A673 (cell line): ENCODE measurements around the gene HSD11B1. TPM values are rescaled to one million over a fixed set of nuclear protein-coding genes. Genes with fewer than 3 reads are reported as not detected.

Experiments used
- BruUV-seq: library from RNA; stranded (reverse); fragments of 400-500 nt; replicated peaks from 2 replicates; lab custom pipeline; 2021; lab: Mats Ljungman, UMichigan
- CTCF ChIA-PET: fragments of 300-600 bp; sonication (Branson Sonifier 250); formaldehyde crosslinking; loops from one replicate; lab custom pipeline; 2022; ENCODE audit warnings: antibody characterized with exemption; lab: Charles Lee
- POLR2A ChIA-PET: fragments of 300-600 bp; sonication (Branson Sonifier 250); formaldehyde crosslinking; loops from one replicate; lab custom pipeline; 2022; ENCODE audit warnings: antibody characterized with exemption; ENCODE audit not compliant: low non-redundant PET; lab: Charles Lee
- DNase-seq: peaks from one replicate; pipeline ENCODE4 v3.0.0-alpha.2; 2015; ENCODE audit warnings: low spot score
- H3K27ac ChIP-seq: fragments of 200-600 bp; sonication (generic); 2 replicates; pipeline ENCODE4 v1.5.1; 2016; ENCODE audit warnings: mixed run types, low read depth, mild to moderate bottlenecking, mixed read lengths, antibody characterized with exemption, low read length; ENCODE audit not compliant: poor library complexity, severe bottlenecking
- H3K27me3 ChIP-seq: fragments of 200-600 bp; sonication (generic); replicated peaks from 2 replicates; pipeline ENCODE4 v1.6.1; 2017; ENCODE audit warnings: mixed run types, low read depth, mild to moderate bottlenecking, mixed read lengths, antibody characterized with exemption, low read length; ENCODE audit not compliant: insufficient read depth, poor library complexity
- H3K36me3 ChIP-seq: fragments of 200-600 bp; sonication (generic); 2 replicates; pipeline ENCODE4 v1.6.1; 2016; ENCODE audit warnings: mixed run types, mild to moderate bottlenecking, mixed read lengths, antibody characterized with exemption, low read length; ENCODE audit not compliant: insufficient read depth, poor library complexity, severe bottlenecking
- H3K4me1 ChIP-seq: fragments of 200-600 bp; sonication (generic); 2 replicates; pipeline ENCODE4 v1.6.1; 2017; ENCODE audit warnings: mixed run types, mild to moderate bottlenecking, mixed read lengths, antibody characterized with exemption, low read length; ENCODE audit not compliant: insufficient read depth, poor library complexity, severe bottlenecking
- H3K4me3 ChIP-seq: fragments of 200-600 bp; sonication (generic); 2 replicates; pipeline ENCODE4 v1.5.1; 2016; ENCODE audit warnings: low read depth, mixed run types, mild to moderate bottlenecking, mixed read lengths, low read length; ENCODE audit not compliant: poor library complexity, severe bottlenecking
- H3K9me3 ChIP-seq: fragments of 200-600 bp; sonication (generic); 2 replicates; pipeline ENCODE4 v1.6.1; 2016; ENCODE audit warnings: mixed run types, low read depth, mild to moderate bottlenecking, mixed read lengths, antibody characterized with exemption, low read length; ENCODE audit not compliant: poor library complexity, severe bottlenecking
- EZH2 ChIP-seq: fragments of 200-600 bp; sonication (generic); IDR thresholded peaks from 2 replicates; pipeline ENCODE4 v1.6.1; 2017; ENCODE audit warnings: borderline replicate concordance, low read depth, mild to moderate bottlenecking, mixed read lengths, antibody characterized with exemption, low read length; ENCODE audit not compliant: poor library complexity, severe bottlenecking
- intact Hi-C: fragments of 100-400 bp; cut with micrococcal nuclease; formaldehyde crosslinking; loops from one replicate; pipeline ENCODE4 v1.10.0; 2022; ENCODE audit not compliant: unreplicated experiment
- total RNA-seq: library from RNA; stranded (reverse); gene quantifications from 2 replicates; pipeline ENCODE4 v1.2.3, GENCODE V29; 2021
- TF ChIP-seq, protein P1 (sequence below): fragments of 300-800, 200-600 bp; sonication (generic); conservative IDR thresholded peaks from 2 replicates; pipeline ENCODE4 v1.5.1; 2017; ENCODE audit warnings: low read depth, mild to moderate bottlenecking, antibody characterized with exemption, low read length, moderate library complexity, mixed read lengths

HSD11B1 gene
- total RNA-seq, 1 experiment from 2014 or later = not detected

DNA sequence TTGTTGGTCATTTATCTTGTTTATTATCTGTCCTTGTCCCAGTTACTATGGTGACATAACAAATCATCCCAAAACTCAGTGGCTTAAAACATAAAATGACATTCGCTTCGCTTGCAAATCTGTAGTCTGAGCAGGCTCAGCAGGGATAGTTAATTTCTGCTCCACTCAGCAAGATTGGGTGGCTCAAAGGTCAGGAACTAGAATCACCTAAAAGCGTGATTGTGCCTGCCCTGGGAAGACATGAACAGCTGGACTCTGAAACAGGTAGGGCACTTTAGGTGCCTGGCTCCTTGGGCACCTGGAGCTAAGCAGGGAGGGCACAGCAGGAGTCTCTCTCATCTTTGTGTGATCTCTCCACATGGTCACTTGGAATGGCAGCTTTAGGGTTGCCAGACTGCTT, 36.5 kb downstream of the HSD11B1 start:
- H3K36me3 ChIP-seq = no peaks in the 10 kb centered on the region
- intact Hi-C loops = no loop called here
- ChIA-PET POLR2A (no interaction called here), CTCF (no interaction called here)
- TF ChIP-seq, protein P1, sequence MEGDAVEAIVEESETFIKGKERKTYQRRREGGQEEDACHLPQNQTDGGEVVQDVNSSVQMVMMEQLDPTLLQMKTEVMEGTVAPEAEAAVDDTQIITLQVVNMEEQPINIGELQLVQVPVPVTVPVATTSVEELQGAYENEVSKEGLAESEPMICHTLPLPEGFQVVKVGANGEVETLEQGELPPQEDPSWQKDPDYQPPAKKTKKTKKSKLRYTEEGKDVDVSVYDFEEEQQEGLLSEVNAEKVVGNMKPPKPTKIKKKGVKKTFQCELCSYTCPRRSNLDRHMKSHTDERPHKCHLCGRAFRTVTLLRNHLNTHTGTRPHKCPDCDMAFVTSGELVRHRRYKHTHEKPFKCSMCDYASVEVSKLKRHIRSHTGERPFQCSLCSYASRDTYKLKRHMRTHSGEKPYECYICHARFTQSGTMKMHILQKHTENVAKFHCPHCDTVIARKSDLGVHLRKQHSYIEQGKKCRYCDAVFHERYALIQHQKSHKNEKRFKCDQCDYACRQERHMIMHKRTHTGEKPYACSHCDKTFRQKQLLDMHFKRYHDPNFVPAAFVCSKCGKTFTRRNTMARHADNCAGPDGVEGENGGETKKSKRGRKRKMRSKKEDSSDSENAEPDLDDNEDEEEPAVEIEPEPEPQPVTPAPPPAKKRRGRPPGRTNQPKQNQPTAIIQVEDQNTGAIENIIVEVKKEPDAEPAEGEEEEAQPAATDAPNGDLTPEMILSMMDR = no peak
- TF ChIP-seq EZH2 = no peak
- no peak overlapping the region for H3K27ac ChIP-seq
- no peak for DNase-seq
- no TSS peak for BruUV-seq
- no peaks in the 10 kb centered on the region for H3K27me3 ChIP-seq
- H3K9me3 ChIP-seq = no peaks in the 10 kb centered on the region
- no peak overlapping the region for H3K4me3 ChIP-seq
- H3K4me1 ChIP-seq = no peaks in the 10 kb centered on the region

DNA sequence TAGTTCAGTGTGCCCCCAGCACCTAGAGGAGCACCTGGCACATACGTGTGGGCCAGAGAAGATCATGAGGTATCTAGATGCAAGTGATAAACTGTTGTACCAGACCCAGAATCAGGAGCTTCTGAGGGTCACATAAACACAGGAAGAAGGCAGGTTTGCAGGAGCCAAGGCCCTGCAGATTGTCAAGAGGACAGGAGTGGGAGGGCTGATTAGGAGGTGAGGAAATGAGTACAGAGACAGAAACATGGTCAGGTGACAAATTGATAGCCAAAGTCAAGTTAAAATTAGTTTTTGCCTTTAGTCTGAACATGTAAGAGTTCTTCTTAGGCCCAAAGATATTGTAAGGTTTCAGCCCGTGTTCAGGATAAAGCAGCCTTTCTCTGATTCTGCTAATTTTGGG, 37.2 kb downstream of the HSD11B1 start:
- CTCF ChIA-PET = no interaction called here
- BruUV-seq = no TSS peak
- H3K27me3 ChIP-seq = no peaks in the 10 kb centered on the region
- H3K4me3 ChIP-seq = no peak overlapping the region
- no peak for DNase-seq
- POLR2A ChIA-PET = no interaction called here
- H3K9me3 ChIP-seq = no peaks in the 10 kb centered on the region
- intact Hi-C loops = no loop called here
- H3K4me1 ChIP-seq = no peaks in the 10 kb centered on the region
- TF ChIP-seq, protein P1 = no peak
- no peak for TF ChIP-seq EZH2
- H3K36me3 ChIP-seq = no peaks in the 10 kb centered on the region
- H3K27ac ChIP-seq = no peak overlapping the region

DNA sequence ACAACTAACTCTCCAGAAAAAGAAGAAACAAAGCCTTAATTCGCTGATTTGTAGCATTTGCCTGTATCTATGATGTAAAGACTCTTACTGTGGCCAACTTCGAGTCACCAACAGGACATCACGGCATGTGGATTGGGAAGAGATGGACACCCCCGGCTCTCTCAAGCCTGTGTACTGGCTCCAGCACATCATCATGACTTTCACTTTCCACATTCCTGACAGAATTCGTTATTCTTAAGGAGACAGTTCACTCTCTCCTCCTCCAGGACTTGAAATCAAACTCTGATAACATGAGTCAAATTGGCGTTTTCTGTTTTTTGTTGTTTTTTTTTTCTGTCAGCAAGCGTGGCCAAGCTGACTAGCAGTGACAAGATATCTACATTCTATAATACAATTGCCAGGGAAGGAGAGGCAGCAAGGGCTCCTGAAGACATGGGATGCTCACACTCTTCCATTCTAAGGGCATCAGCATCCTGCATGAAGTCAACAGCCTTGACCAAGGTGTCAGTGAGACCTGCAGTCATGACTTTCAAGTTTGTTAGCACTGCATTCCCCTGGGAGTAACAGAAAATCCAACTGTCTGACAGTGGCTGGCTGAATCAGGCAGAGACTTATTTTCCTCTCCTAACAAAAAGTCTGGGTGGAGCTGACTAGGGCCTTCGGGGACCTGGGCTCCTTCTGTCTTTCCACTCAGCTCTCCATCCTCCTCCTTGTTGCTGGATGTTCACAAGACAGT, 37.9 kb downstream of the HSD11B1 start:
- intact Hi-C loops = no loop called here
- H3K4me3 ChIP-seq = no peak overlapping the region
- BruUV-seq = no TSS peak
- ChIA-PET CTCF (no interaction called here), POLR2A (no interaction called here)
- no peak for DNase-seq
- H3K27ac ChIP-seq = no peak overlapping the region
- H3K36me3 ChIP-seq = no peaks in the 10 kb centered on the region
- no peaks in the 10 kb centered on the region for H3K9me3 ChIP-seq
- H3K27me3 ChIP-seq = no peaks in the 10 kb centered on the region
- TF ChIP-seq EZH2 = no peak
- TF ChIP-seq, protein P1 = no peak
- no peaks in the 10 kb centered on the region for H3K4me1 ChIP-seq
